ENCODE results near the gene EPX. TPM values are rescaled to one million over a fixed set of nuclear protein-coding genes. Genes with fewer than 3 reads are reported as not detected.

EPX gene
- total RNA-seq, 1 experiment from 2014 or later, result not detected

DNA sequence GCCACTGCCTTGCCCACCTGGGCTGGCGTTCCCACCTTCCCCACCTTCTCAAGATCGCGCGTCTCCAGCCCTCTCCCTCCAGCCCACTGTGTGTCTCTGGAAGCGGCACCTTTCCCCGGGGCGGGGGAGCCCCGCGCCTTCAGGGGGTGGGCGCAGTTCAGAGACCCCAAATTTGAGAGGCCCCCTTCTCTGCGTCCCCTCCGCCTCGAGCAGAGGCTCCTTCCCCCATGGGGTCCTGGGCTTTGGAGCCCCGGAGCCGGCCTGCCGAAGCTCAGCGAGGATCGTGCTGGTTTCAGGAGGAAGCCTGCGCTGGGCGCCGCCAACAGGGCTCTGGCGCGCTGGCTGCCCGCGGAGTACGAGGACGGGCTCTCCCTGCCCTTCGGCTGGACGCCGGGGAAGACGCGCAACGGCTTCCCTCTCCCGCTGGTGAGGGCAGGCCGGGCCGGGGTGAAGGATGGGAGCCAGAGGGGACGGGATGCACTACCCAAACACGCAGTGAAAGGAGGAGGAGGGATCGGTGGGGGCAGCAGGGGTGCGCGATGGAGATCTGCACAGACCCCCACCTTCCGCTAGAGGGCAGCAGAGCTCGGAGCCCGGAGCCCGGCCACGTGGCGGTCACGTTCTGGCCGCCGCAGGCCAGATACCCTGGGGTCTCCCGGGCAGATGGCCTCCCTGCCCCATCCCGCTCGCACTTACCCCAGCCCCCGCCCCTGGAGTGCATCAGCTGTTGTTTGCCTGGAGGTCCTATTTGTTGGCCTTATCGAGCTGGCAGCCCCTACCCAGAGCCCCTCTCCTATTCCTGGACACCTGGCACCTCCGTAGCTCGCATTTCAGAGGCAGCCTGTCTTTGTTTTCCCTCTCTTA lies 57.0 kb downstream of the EPX start:
- H3K9me3 ChIP-seq (ENCODE audit: control insufficient read depth in 1 of 2, insufficient read depth in 1 of 2, low read depth in 1 of 2, low read length in 2 of 2), result no peaks in the 10 kb centered on the region
- no peaks in the 10 kb centered on the region for H3K79me2 ChIP-seq (ENCODE audit: insufficient read depth, low read length)
- no peaks in the 10 kb centered on the region; the same call in 1 of the 2 replicates for H3K27me3 ChIP-seq (ENCODE audit: insufficient read depth, low read length)
- no TSS peak for BruUV-seq (replicated peaks)
- ChIA-PET POLR2A (interaction anchor here (1.0 kb wide), 1 partner anchor 13 kb away, joined by 3 read pairs; no protein-coding TSS in a partner anchor), RAD21 (ENCODE audit: low non-redundant PET in 1 of 2, low total read pairs in 2 of 2, uncharacterized antibody in 2 of 2, unreplicated experiment in 2 of 2) (interaction anchor here in 1 of 2 experiments (0.8 kb wide), 1 partner anchor 50 kb away, joined by 3 read pairs; no protein-coding TSS in a partner anchor), CTCF (interaction anchor here (0.7 to 1.9 kb wide), 12 partner anchors 8 to 197 kb away, joined by 3 to 12 read pairs (median 3); partner anchors contain the start of gene RNF43)
- H3K4me3 ChIP-seq (replicated peaks in 1 of 2; ENCODE audit: low read depth in 1 of 2, low read length in 2 of 2), result no peak overlapping the region
- DNase-seq (ENCODE audit: low read depth, low spot score), result peak; percentile 35
- H3K9me2 ChIP-seq (ENCODE audit: insufficient read depth), result no peaks in the 10 kb centered on the region
- H3K4me1 ChIP-seq (ENCODE audit: control insufficient read depth in 1 of 2, insufficient read depth in 2 of 2, low read length in 2 of 2), result peaks cover 0 to 6% of the 10 kb centered on the region in 2 experiments; a peak in 1 of 4 replicates
- no peak overlapping the region for H3K9ac ChIP-seq (ENCODE audit: low read length)
- intact Hi-C loops (cut with micrococcal nuclease), result loop anchor here (2.0 kb wide), 1 partner anchor 197 kb away; no protein-coding TSS in a partner anchor
- peak; percentile 94 for ATAC-seq
- H2AFZ ChIP-seq (ENCODE audit: low read depth, low read length, poor library complexity, severe bottlenecking), result peak overlapping the region; percentile 85
- H3K27ac ChIP-seq (ENCODE audit: low read depth, low read length), result no peak overlapping the region
- peak overlapping the region; percentile 37 for H3K4me2 ChIP-seq (ENCODE audit: low read length)
- H3K36me3 ChIP-seq (ENCODE audit: control insufficient read depth in 1 of 2, insufficient read depth in 2 of 2, low read length in 2 of 2), result no peaks in the 10 kb centered on the region
- H4K20me1 ChIP-seq (ENCODE audit: insufficient read depth), result no peaks in the 10 kb centered on the region
- TF ChIP-seq SRF (IDR thresholded peaks at IDR 0.05; ENCODE audit: low read depth), result no peak
- TF ChIP-seq ZFX (IDR thresholded peaks at IDR 0.05), result peak; percentile 37; the same call in 1 of the 2 replicates
- no peak for TF ChIP-seq FOSL1 (IDR thresholded peaks at IDR 0.05; ENCODE audit: low read depth)
- no peak for TF ChIP-seq ZBTB33 (IDR thresholded peaks at IDR 0.05; ENCODE audit: extremely low read depth, insufficient replicate concordance, low read length)
- peak; percentile 71 for TF ChIP-seq RAD21 (IDR thresholded peaks at IDR 0.05; ENCODE audit: low read depth)
- peak; percentile 68 to 96 (median 92); a peak in 5 of 6 replicates for TF ChIP-seq CTCF (IDR thresholded peaks at IDR 0.05 in 2 of 3, conservative IDR thresholded peaks at IDR 0.05 in 1 of 3; ENCODE audit: borderline replicate concordance in 1 of 3, insufficient read depth in 1 of 3, low read depth in 2 of 3, low read length in 2 of 3)
- TF ChIP-seq EZH2 (IDR thresholded peaks at IDR 0.05), result no peak
- peak; percentile 88 for TF ChIP-seq CBX3 (IDR thresholded peaks at IDR 0.05; ENCODE audit: low read depth)
- no peak for TF ChIP-seq ELF1 (IDR thresholded peaks at IDR 0.05; ENCODE audit: borderline replicate concordance, low read depth)
- TF ChIP-seq POLR2AphosphoS5 (IDR thresholded peaks at IDR 0.05; ENCODE audit: low read depth, low read length), result peak; percentile 40; the same call in 1 of the 2 replicates
- no peak for TF ChIP-seq REST (IDR thresholded peaks at IDR 0.05; ENCODE audit: low read depth)
- TF ChIP-seq, protein P1, sequence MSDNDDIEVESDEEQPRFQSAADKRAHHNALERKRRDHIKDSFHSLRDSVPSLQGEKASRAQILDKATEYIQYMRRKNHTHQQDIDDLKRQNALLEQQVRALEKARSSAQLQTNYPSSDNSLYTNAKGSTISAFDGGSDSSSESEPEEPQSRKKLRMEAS (IDR thresholded peaks at IDR 0.05), result peak; percentile 100
- TF ChIP-seq EGR1 (IDR thresholded peaks at IDR 0.05; ENCODE audit: low read depth), result no peak
- TF ChIP-seq EZH2phosphoT487 (IDR thresholded peaks at IDR 0.05; ENCODE audit: borderline replicate concordance), result no peak
- no peak for TF ChIP-seq POLR2A (IDR thresholded peaks at IDR 0.05; ENCODE audit: borderline replicate concordance, extremely low read depth, insufficient read depth, insufficient read length)
- TF ChIP-seq SP1 (IDR thresholded peaks at IDR 0.05; ENCODE audit: low read depth), result no peak
- no peak for TF ChIP-seq JUND (IDR thresholded peaks at IDR 0.05)
- peak; percentile 21 for TF ChIP-seq YY1 (IDR thresholded peaks at IDR 0.05; ENCODE audit: extremely low read depth, insufficient replicate concordance, low read depth, low read length)
